K562 (cell line): Measurements from ENCODE around the gene ACTN1. TPM values are rescaled to one million over a fixed set of nuclear protein-coding genes. Genes with fewer than 3 reads are reported as not detected.

Experiments
- ATF1 ChIP-seq, 2 experiments: fragments of 450-650 bp in 1 of 2; IDR thresholded peaks; 2 replicates each; pipeline ENCODE4 v1.6.1; 2016; ENCODE audit warnings: missing compliant biosample characterization in 1 of 2, missing genetic modification characterization in 1 of 2
- BCOR ChIP-seq: fragments of 450-650 bp; IDR thresholded peaks from 2 replicates; pipeline ENCODE4 v1.6.1; 2016
- ESRRA ChIP-seq: fragments of 450-650 bp; IDR thresholded peaks from 2 replicates; pipeline ENCODE4 v1.6.1; 2014; ENCODE audit warnings: low read depth, mild to moderate bottlenecking, moderate library complexity, borderline replicate concordance
- GABPB1 ChIP-seq: sonication (generic); formaldehyde crosslinking; IDR thresholded peaks from 2 replicates; pipeline ENCODE4 v1.8.0; 2022; ENCODE audit warnings: mild to moderate bottlenecking, missing genetic modification reagents
- NFIC ChIP-seq: fragments of 450-650 bp; IDR thresholded peaks from 2 replicates; pipeline ENCODE4 v1.6.1; 2017; ENCODE audit warnings: mild to moderate bottlenecking, inconsistent platforms
- NR4A1 ChIP-seq, 2 experiments: fragments of 250-450 bp in 1 of 2; fragments of 450-650 bp in 1 of 2; sonication (Bioruptor Pico) in 1 of 2; IDR thresholded peaks; 2 replicates each; pipeline versions ENCODE4 v1.4.0 to v1.6.1; 2016 to 2020; ENCODE audit warnings: mild to moderate bottlenecking in 2 of 2, missing compliant biosample characterization in 1 of 2, missing genetic modification characterization in 1 of 2, moderate library complexity in 1 of 2
- NUFIP1 ChIP-seq: fragments of 450-650 bp; IDR thresholded peaks from 2 replicates; pipeline ENCODE4 v1.6.1; 2018; ENCODE audit not compliant: partially characterized antibody
- OTX1 ChIP-seq: fragments of 450-650 bp; formaldehyde crosslinking; IDR thresholded peaks from 2 replicates; pipeline ENCODE4 v1.4.0; 2022; ENCODE audit warnings: mild to moderate bottlenecking
- SRSF9 ChIP-seq: fragments of 200-400 bp; formaldehyde crosslinking; IDR thresholded peaks from 2 replicates; pipeline ENCODE4 v1.6.1; 2017; ENCODE audit warnings: low read depth, low read length, borderline replicate concordance
- ZNF239 ChIP-seq: fragments of 250-450 bp; sonication (Bioruptor Pico); IDR thresholded peaks from 2 replicates; pipeline ENCODE4 v1.4.0; 2020; ENCODE audit warnings: mild to moderate bottlenecking
- ZNF586 ChIP-seq: fragments of 450-650 bp; formaldehyde crosslinking; conservative IDR thresholded peaks from 2 replicates; pipeline ENCODE4 v1.4.0; 2020; ENCODE audit warnings: mild to moderate bottlenecking, moderate library complexity
- polyA plus RNA-seq, 8 experiments: library from polyadenylated mRNA; depleted of rRNA in 4 of 8; stranded (reverse) in 5 of 8; unstranded in 3 of 8; fragments of >200 nt; fragmentation: Nextera tagmentation in 2 of 8; fragmentation: Illumina TruSeq in 1 of 8; extraction: Ambion mirVana in 2 of 8; extraction: Trizol in 1 of 8; gene quantifications; 2 replicates each; pipeline versions ENCODE4 v1.2.1 to v1.2.3, GENCODE V29; 2011 to 2014; ENCODE audit warnings: inconsistent platforms in 1 of 8, missing spikeins in 1 of 8
- total RNA-seq, 7 experiments: library from RNA; depleted of rRNA in 6 of 7; stranded (reverse); fragments of >200 nt in 6 of 7; fragmentation: Illumina TruSeq in 2 of 7; extraction: Trizol in 2 of 7; gene quantifications; 2 replicates each; pipeline versions ENCODE4 v1.2.1 to v1.2.3, GENCODE V29; 2011 to 2021; ENCODE audit warnings: low replicate concordance in 1 of 7
- TF ChIP-seq, protein P1 (sequence below): fragments of 250-450 bp; sonication (Bioruptor Pico); IDR thresholded peaks from 2 replicates; pipeline ENCODE4 v1.9.0; 2021; ENCODE audit warnings: mild to moderate bottlenecking, inconsistent platforms
- TF ChIP-seq, protein P2 (sequence below): fragments of 450-650 bp; IDR thresholded peaks from 2 replicates; pipeline ENCODE4 v1.6.1; 2018; ENCODE audit not compliant: partially characterized antibody
- TF ChIP-seq, protein P3 (sequence below): sonication (generic); formaldehyde crosslinking; IDR thresholded peaks from 2 replicates; pipeline ENCODE4 v1.8.0; 2022; ENCODE audit warnings: missing genetic modification reagents, mild to moderate bottlenecking, borderline replicate concordance
- TF ChIP-seq, protein P4 (sequence below): fragments of 250-450 bp; sonication (Bioruptor Pico); IDR thresholded peaks from 2 replicates; pipeline ENCODE4 v1.8.0; 2021; ENCODE audit warnings: moderate library complexity, mild to moderate bottlenecking, inconsistent platforms
- TF ChIP-seq, protein P5 (sequence below): sonication (generic); formaldehyde crosslinking; IDR thresholded peaks from 2 replicates; pipeline ENCODE4 v1.8.0; 2022; ENCODE audit warnings: missing genetic modification reagents, mild to moderate bottlenecking, borderline replicate concordance

ACTN1 gene
- total and polyA plus RNA-seq, 9 of the 15 experiments (the other 6 are each of a cell fraction or from before 2014, with no cell fraction given): 2.2 to 67.7 (median 34.5) TPM

- TF ChIP-seq, protein P1, sequence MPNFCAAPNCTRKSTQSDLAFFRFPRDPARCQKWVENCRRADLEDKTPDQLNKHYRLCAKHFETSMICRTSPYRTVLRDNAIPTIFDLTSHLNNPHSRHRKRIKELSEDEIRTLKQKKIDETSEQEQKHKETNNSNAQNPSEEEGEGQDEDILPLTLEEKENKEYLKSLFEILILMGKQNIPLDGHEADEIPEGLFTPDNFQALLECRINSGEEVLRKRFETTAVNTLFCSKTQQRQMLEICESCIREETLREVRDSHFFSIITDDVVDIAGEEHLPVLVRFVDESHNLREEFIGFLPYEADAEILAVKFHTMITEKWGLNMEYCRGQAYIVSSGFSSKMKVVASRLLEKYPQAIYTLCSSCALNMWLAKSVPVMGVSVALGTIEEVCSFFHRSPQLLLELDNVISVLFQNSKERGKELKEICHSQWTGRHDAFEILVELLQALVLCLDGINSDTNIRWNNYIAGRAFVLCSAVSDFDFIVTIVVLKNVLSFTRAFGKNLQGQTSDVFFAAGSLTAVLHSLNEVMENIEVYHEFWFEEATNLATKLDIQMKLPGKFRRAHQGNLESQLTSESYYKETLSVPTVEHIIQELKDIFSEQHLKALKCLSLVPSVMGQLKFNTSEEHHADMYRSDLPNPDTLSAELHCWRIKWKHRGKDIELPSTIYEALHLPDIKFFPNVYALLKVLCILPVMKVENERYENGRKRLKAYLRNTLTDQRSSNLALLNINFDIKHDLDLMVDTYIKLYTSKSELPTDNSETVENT (CRISPR knock-in tag): no peak
- TF ChIP-seq ZNF239 (CRISPR knock-in tag): no peak
- no peak for TF ChIP-seq OTX1 (CRISPR knock-in tag)
- TF ChIP-seq ATF1 (CRISPR knock-in tag; IDR thresholded peaks at IDR 0.05): no peak
- TF ChIP-seq ATF1 (tag; IDR thresholded peaks at IDR 0.05): peak; percentile 44; the same call in 1 of the 2 replicates
- no peak for TF ChIP-seq BCOR
- peak; percentile 98 for TF ChIP-seq GABPB1 (CRISPR knock-in tag)
- TF ChIP-seq NUFIP1: no peak
- TF ChIP-seq NR4A1 (CRISPR knock-in tag; IDR thresholded peaks at IDR 0.05): no peak
- TF ChIP-seq NR4A1 (tag; IDR thresholded peaks at IDR 0.05): 0 out of 2 replicates have a peak, but pooled peaks have one; percentile 41
- TF ChIP-seq NFIC: no peak
- TF ChIP-seq ZNF586 (CRISPR knock-in tag): no peak
- TF ChIP-seq, protein P2, sequence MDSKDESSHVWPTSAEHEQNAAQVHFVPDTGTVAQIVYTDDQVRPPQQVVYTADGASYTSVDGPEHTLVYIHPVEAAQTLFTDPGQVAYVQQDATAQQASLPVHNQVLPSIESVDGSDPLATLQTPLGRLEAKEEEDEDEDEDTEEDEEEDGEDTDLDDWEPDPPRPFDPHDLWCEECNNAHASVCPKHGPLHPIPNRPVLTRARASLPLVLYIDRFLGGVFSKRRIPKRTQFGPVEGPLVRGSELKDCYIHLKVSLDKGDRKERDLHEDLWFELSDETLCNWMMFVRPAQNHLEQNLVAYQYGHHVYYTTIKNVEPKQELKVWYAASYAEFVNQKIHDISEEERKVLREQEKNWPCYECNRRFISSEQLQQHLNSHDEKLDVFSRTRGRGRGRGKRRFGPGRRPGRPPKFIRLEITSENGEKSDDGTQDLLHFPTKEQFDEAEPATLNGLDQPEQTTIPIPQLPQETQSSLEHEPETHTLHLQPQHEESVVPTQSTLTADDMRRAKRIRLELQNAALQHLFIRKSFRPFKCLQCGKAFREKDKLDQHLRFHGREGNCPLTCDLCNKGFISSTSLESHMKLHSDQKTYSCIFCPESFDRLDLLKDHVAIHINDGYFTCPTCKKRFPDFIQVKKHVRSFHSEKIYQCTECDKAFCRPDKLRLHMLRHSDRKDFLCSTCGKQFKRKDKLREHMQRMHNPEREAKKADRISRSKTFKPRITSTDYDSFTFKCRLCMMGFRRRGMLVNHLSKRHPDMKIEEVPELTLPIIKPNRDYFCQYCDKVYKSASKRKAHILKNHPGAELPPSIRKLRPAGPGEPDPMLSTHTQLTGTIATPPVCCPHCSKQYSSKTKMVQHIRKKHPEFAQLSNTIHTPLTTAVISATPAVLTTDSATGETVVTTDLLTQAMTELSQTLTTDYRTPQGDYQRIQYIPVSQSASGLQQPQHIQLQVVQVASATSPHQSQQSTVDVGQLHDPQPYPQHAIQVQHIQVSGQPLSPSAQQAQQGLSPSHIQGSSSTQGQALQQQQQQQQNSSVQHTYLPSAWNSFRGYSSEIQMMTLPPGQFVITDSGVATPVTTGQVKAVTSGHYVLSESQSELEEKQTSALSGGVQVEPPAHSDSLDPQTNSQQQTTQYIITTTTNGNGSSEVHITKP: no peak
- TF ChIP-seq, protein P3, sequence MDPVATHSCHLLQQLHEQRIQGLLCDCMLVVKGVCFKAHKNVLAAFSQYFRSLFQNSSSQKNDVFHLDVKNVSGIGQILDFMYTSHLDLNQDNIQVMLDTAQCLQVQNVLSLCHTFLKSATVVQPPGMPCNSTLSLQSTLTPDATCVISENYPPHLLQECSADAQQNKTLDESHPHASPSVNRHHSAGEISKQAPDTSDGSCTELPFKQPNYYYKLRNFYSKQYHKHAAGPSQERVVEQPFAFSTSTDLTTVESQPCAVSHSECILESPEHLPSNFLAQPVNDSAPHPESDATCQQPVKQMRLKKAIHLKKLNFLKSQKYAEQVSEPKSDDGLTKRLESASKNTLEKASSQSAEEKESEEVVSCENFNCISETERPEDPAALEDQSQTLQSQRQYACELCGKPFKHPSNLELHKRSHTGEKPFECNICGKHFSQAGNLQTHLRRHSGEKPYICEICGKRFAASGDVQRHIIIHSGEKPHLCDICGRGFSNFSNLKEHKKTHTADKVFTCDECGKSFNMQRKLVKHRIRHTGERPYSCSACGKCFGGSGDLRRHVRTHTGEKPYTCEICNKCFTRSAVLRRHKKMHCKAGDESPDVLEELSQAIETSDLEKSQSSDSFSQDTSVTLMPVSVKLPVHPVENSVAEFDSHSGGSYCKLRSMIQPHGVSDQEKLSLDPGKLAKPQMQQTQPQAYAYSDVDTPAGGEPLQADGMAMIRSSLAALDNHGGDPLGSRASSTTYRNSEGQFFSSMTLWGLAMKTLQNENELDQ: no peak
- peak; percentile 49; the same call in 1 of the 2 replicates for TF ChIP-seq ESRRA
- TF ChIP-seq, protein P4, sequence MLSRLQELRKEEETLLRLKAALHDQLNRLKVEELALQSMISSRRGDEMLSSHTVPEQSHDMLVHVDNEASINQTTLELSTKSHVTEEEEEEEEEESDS (CRISPR knock-in tag): no peak
- TF ChIP-seq, protein P5, sequence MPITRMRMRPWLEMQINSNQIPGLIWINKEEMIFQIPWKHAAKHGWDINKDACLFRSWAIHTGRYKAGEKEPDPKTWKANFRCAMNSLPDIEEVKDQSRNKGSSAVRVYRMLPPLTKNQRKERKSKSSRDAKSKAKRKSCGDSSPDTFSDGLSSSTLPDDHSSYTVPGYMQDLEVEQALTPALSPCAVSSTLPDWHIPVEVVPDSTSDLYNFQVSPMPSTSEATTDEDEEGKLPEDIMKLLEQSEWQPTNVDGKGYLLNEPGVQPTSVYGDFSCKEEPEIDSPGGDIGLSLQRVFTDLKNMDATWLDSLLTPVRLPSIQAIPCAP (CRISPR knock-in tag): no peak
- TF ChIP-seq SRSF9: no peak
Observed at GRCh38 chr14:68824517-68825347, 154.4 kb downstream of the ACTN1 start (continued).
